Stimulated activated CD8-positive, alpha-beta memory T cell treated with anti-CD3 and anti-CD28 coated beads, Interleukin-12 subunit alpha, Interleukin-12 subunit beta, amount 100 ng/mL, for 24 hours (primary cell): ENCODE measurements around the gene KRT9.
"Not testable (repeated sequence)": the region's sequence is repeated elsewhere in the genome, so short reads cannot be mapped to it uniquely, and the experiment has no call there.

Source experiments
- DNase-seq: peaks from one replicate; pipeline ENCODE4 v3.0.0-alpha.2; 2020; ENCODE audit errors: extremely low read depth

The KRT9 gene

DNA sequence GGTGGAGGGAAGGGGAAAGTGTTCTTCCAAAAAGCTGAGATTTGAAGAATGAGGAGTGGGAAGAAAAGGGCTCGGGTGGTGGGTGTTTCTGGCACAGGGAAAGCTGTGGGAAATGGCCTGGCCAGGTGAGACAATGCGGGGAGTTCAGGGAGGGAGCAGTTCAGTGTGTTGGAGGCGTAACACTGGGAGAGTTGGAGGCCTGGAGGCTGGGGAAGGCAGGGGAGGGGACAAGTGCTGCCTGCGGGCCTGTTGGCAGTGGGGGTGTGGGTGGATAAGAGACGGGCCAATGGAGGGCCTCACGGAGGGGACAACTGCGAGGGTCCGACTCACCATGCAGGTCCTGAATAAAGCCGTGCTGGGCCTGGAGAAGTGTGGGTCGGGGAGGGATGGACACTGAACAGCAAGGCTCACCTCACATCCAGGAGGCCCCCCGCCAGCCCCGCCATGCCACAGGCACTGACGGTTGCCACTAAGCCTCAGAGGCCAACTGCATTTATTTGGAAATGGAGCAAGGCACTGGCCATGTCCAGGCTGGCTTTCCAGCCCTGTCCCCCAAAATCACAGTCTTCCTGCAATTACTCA lies 25.9 kb downstream of the KRT9 start:
- DNase-seq: no peak

GRCh38 chr17:41544935-41545334 lies 26.9 kb downstream of the KRT9 start:
- no peak for DNase-seq

GRCh38 chr17:41544491-41544892 lies 27.4 kb downstream of the KRT9 start:
- no peak for DNase-seq

DNA sequence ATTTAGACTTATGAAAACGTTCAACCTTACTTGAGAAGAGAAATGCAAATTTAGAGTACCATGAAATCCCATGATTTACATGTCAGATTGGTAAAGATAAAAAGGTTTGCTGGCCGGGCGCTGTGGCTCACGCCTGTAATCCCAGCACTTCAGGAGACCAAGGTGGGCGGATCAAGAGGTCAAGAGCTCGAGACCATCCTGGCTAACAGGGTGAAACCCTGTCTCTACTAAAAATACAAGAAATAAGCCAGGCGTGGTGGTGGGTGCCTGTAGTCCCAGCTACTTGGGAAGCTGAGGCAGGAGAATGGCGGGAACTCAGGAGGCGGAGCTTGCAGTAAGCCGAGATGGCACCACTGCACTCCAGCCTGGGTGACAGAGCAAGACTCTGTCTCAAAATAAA lies 29.1 kb downstream of the KRT9 start:
- DNase-seq: not testable (repeated sequence)

- no peak for DNase-seq
Observed at GRCh38 chr17:41542357-41542756, 29.5 kb downstream of the KRT9 start.

DNA sequence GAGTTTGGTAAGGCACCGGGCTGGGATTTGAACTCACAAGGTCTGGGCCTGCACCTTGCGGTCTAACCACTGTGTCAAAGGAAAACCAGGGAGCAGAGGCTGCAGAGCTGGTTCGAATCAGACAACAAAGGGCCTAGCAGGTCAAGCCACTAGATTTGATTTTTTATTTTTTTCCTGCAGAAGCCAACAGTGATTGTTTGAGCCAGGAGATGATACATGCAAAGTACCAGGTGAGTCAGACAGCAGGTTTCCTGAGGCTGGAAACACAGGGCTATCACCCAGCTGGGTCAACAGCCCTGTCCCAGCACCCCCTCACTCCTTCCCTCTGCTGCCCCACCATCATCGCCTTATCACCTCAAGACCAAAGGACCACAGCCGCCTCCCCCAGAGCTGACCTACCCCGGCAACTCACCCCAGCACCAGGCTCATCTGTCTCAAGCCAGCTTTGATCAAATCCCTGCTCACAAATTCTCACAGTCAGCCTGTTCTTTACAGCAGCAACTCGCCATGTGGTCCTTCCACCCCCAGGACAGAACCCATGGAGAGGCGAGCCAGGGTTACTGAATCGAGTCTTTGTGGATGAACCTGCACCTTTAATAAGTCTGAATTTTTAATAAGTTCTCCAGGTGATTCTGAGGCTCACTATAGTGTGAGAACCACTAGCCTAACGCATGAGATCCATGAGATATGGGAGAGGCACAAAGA lies 30.8 kb downstream of the KRT9 start:
- DNase-seq: no peak

GRCh38 chr17:41539979-41540701 lies 31.7 kb downstream of the KRT9 start:
- DNase-seq: no peak

- DNase-seq: no peak
Observed at GRCh38 chr17:41539071-41539492, 32.8 kb downstream of the KRT9 start.

DNA sequence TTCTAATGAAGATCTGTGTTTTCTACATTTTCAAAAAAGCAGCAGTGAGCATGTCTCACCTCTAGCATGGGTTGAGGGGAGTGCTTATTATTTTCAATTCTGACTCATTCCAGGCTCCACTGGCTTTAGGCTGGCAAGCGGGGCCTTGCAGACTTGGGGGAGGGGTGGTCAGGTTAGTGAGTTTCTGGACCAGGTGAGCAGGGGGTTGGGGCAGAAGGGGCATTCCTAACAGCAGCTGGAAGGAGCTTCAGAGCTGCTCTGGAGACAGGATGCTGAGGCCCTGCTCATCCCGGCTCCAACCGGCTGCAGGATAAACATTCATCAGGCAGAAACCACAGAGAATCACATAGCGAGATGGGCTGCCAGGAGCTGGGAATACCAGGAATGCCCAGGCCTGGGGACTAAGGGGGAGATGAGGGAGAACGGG lies 33.3 kb downstream of the KRT9 start:
- DNase-seq: no peak

GRCh38 chr17:41537990-41538389 lies 33.9 kb downstream of the KRT9 start:
- DNase-seq: no peak

DNA sequence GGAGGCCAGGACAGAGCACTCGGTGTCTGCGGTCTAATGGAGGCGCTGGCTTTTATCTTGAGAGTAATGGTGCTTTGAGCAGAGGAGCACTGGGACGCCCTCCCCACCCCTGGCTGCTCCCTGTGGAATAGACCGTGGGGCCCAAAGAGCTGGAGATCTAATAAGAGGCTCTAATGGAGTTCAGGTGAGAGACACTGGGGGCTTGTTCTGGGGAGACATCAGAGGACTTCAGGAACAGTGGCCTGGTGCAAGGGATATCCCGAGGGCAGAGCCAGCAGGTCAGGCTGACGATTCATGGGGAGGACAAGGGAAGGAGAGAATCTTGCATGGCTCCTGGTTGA lies 34.3 kb downstream of the KRT9 start:
- no peak for DNase-seq

DNA sequence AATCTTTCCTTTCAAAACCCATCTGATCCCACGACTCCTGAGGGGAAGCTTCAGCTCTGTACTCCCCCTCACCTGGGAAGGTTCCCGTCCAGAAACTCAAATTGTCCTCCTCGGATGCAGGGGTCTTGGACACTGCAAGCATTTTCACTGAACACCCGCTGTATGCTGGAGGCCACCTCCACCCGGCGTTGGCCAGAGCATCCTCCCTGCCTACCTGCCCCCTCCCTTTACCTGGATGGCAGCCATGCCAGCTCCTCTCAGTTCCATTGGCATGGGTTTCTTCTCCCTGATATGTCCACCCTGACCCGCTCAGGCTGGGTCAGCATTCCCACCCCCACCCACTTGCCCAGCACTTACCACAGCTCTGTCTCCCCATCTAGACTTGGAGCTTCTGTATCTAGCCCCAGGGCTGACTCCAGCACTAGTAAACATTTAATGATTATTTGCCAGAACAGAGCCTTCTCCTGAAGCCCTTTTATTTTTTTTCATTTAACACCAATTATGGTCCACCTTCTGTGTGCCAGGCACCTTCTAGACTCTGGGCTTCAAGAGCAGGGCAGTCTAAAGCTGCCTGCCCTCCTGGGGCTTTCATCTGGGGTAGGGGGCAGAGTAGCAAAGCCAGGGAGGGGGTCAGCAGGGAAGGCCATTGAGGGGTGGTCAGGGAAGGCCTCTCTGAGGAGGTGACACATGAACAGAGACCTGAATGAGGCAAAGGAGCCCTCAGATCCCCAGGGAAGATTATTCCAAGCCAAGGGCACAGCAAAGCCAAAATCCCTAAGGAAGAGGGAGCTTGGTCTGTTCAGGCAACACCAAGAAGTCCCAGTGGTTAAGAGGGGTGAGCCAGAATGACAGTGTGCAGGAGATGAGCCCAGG lies 34.9 kb downstream of the KRT9 start:
- no peak for DNase-seq

- DNase-seq: no peak
Observed at GRCh38 chr17:41535764-41536481, 35.9 kb downstream of the KRT9 start.

DNA sequence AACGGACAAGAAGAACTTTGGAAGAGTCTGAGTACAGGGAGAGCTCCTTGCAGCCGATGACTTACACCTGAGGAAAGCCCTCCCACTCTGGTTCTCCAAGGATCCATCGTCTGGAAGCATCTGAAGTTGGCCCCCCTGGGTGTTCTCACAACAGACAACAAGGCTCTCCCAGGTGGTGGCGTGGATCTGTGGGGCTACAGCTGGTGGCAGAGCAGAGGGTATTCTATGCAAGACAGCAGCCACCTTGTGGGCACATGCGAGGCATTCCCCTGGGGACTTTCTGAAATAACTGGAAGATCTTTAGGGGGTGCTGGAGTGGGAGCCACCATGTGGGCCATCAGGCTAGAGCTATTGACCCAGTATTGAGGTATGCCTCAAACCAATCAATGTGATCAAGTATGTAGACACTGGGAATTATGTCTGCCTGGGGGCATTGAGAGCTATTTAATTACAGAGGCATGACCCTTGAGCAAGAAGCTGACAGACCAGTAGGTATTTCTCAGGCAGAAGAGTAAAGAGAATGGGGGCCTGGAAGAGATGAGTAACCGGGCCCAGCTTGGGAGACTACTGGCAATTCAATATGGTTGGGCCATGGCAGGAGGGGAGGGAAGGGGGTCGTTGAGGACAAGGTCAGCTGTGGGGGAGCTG lies 36.8 kb downstream of the KRT9 start:
- no peak for DNase-seq

- no peak for DNase-seq
Observed at GRCh38 chr17:41533613-41534012, 38.2 kb downstream of the KRT9 start.

DNA sequence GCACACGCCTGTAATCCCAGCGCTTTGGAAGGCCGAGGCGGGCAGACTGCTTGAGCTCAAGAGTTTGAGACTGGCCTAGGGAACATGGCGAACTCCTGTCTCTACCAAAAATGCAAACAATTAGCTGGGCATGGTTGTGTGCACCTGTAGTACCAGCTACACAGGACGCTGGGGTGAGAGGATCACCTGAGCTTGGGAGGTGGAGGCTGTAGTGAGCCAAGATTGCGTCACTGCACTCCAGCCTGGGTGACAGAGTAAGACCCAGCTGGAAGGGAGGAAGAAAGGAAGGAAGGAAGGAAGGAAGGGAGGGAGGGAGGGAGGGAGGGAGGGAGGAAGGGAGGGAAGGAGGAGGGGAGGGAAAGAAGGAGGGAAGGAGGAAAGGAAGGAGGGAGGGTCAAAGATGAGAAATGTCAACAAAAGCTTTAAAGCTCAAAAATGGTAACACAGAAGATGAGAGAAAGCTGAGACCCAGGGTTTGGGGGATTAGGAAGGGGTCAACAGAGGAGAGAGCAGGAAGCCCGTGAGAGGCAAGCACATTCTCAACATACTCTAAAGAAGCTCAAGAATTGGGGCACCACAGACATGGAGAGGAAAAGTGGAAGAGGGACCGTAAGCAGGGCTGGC lies 38.8 kb downstream of the KRT9 start:
- DNase-seq: no peak

DNA sequence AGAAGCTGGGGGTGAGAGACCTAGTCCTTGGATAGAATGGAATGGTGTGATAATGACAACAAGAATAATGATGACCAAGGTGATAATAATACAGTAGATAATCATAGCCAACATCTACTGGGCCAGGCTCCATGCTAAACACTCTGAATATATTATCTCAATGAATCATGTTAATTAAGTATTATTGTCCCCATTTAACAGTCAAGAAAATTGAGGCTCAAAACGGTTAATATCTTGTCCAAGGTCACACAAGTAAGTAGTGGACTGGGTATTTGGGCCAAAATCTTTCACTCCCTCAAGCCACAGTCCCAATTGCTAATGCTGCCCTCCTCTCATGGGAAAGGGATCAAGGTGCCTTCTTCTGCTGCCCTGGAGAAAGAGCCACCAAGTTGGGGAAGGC lies 39.9 kb downstream of the KRT9 start:
- DNase-seq: no peak

GRCh38 chr17:41530062-41531048 lies 41.5 kb downstream of the KRT9 start:
- DNase-seq: no peak

- no peak for DNase-seq
Observed at GRCh38 chr17:41529491-41529915, 42.4 kb downstream of the KRT9 start.
